SK-N-DZ (cell line): Measurements from ENCODE around the gene KCNMB4.
"Not testable (repeated sequence)": the region's sequence is repeated elsewhere in the genome, so short reads cannot be mapped to it uniquely, and the experiment has no call there.

Source experiments
- DNase-seq: peaks from one replicate; pipeline ENCODE4 v3.0.0-alpha.2; 2015; ENCODE audit warnings: low spot score

KCNMB4 gene

GRCh38 chr12:70372881-70373280 lies 6.8 kb downstream of the KCNMB4 start:
- no peak for DNase-seq

- no peak for DNase-seq
These were observed 13.8 kb downstream of the KCNMB4 start for GRCh38 chr12:70379846-70380245.

GRCh38 chr12:70383484-70383883 lies 17.4 kb downstream of the KCNMB4 start:
- no peak for DNase-seq

DNA sequence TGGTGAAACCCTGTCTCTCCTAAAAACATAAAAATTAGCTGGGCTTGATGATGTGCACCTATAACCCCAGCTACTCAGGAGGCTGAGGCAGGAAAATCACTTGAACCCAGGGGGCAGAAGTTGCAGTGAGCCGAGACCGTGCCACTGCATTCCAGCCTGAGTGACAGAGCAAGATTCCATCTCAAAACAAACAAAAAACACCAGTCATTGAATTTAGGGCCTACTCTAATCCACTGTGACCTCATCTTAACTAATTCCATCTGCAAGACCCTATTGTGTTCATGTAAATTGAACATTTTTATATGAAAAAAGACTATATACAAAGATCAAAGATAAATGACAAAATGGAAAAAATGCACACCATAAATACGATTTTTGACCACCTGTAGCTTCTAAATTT lies 17.8 kb downstream of the KCNMB4 start:
- DNase-seq = no peak

GRCh38 chr12:70386771-70387170 lies 20.7 kb downstream of the KCNMB4 start:
- no peak for DNase-seq

- DNase-seq = no peak
These were observed 23.6 kb downstream of the KCNMB4 start for GRCh38 chr12:70389678-70390077.

GRCh38 chr12:70392631-70393030 lies 26.5 kb downstream of the KCNMB4 start:
- not testable (repeated sequence) for DNase-seq

DNA sequence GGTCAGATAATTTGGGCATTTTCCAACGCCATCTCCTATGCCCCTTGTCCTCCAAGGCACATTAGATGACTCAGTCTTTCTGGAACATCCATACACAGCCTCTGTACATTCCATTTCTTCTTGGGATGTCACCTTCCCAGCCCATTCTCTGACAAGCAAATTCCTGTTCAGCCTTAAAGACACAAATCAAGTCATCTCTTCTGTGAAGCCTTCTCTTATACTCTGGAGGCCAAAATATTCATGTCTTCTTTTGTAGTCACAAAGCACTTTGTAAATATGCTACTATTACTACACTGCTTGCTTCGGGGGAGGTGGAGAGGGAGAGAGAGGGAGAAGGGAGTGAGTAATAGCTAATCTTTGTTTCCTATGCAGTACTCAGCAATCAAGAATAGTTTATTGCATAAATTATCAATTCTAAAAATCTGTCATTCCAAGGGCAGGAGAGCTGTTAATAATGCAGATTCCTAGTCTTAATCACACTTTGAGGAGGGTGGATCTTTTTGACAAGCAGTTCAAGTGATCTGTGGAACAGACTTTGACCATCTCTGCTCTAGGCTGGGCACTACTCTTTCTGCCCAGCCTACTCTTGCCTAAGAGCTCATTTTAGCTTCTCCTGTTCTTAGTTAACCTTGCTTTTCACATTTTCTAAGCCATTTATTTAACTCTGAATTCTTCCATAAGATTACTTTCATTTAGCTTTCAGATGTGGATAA lies 27.9 kb downstream of the KCNMB4 start:
- no peak for DNase-seq

GRCh38 chr12:70398002-70398401 lies 31.9 kb downstream of the KCNMB4 start:
- no peak for DNase-seq

GRCh38 chr12:70398862-70399261 lies 32.8 kb downstream of the KCNMB4 start:
- no peak for DNase-seq

DNA sequence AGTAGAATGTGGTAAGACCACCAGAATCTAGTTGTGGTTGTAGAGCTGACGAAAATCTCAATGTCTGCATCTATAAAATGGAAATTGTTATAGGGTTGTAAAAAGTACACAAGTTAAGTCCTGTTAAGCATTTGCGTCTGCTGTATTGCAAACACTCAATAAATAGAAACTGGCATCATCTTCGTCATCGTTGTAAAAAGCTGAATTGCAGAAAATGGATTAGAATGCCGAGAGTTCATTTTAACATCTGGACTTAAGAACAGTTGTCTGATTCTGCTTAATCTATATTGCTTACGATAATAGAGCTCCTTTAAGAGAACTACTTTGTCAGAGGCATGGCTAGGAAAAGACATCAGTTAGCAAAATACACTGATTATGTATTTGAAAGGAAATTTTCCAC lies 33.2 kb downstream of the KCNMB4 start:
- no peak for DNase-seq

- DNase-seq = no peak
These were observed 34.0 kb downstream of the KCNMB4 start for GRCh38 chr12:70400124-70400523.

GRCh38 chr12:70402597-70402996 lies 36.5 kb downstream of the KCNMB4 start:
- no peak for DNase-seq

- no peak for DNase-seq
These were observed 37.7 kb downstream of the KCNMB4 start for GRCh38 chr12:70403826-70404225.

GRCh38 chr12:70408004-70408790 lies 42.1 kb downstream of the KCNMB4 start:
- no peak for DNase-seq

DNA sequence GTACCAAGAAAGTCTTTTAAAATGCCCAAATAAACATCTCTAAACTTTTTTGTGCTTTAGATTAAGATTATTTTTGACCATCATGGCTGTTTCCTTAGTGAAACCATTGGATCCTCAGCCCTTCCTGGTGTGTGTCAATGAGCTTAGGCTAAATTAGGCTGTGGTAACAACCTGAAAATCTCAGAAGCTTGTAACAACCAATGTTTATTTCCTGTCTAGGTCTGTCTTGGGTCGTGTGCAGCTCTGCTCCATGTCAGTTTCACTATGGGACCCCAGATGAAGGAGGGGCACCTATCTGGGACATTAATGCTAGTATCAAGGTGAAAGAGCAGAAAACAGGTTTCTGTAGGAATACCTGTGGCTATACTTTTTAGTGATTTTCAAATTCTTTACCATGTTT lies 49.9 kb downstream of the KCNMB4 start:
- DNase-seq = no peak

DNA sequence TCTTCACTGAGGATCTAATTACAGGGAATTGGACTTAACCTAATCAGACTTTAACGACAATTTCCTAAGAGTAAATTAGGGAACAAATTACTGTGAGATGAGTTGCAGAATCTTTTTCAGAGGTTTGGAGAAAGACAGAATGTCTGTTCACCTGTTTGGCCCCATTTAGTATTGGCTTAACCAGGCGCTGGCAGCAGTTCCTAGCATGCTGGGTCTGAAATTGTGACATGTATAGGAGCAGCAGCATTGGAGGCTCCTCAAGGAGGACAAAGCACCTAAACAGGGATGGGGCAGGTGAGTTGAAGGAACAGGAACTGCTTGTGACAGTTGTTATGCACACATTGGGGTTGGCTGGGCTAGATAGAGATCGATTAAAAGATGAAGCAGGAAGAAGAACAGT lies 51.0 kb downstream of the KCNMB4 start:
- no peak for DNase-seq

DNA sequence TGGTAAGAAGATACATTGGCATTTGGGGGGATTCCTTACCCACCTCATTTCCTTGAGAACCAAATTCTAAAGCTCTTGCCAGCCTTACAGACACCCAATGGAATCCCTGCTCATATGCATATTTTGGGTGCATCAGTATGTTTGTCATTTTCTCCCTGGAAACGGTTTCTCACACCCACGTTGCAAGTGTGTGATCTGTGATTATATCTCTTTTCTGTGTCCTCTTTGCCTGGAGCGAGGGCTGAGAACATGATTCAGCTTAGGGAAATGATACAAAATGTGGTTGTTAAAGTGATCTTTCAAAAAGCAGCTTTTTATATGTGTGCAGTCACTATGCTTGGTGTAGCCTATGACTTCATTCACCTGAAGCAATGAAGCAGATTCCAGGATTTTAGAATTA lies 52.0 kb downstream of the KCNMB4 start:
- DNase-seq = no peak

DNA sequence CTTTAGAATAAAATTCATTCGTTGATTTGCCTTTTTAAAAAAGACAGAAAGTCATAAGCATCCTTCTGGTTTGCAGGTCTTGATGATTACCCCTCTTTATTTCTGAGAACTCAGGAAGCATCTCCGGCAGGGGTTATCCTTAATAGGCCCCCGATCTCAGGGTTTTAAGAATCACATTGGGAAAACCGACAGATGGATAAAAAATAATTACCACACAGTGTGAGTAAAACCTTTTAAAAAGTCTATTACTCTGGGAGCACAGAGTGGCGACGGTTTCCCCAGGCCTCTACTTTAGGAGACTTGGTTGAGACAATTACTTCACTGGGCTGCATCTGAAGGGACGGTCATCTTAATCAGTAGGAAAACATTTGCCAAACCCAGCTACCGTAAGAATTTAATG lies 56.5 kb downstream of the KCNMB4 start:
- no peak for DNase-seq

- DNase-seq = no peak
These were observed 60.5 kb downstream of the KCNMB4 start for GRCh38 chr12:70426620-70427019.

GRCh38 chr12:70427611-70428010 lies 61.5 kb downstream of the KCNMB4 start:
- DNase-seq = no peak

- no peak for DNase-seq
These were observed 64.3 kb downstream of the KCNMB4 start for GRCh38 chr12:70430400-70430799.

DNA sequence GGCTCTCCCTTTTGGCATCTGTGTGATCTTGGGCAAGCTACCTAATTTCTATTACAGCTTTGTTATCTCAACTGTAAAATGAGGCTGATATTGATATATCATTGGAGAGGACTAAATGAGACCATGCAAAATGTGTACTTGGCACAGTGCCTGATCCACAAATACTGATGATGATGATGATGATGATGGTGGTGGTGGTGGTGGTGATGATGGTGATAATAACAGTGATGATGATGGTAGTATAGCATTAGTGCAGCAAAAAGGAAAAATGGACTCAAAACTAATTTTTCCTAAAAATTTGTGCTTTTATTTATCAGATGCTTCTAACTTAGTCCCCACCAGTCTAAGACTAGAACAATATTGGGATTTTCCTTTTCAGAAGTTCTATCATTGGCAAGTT lies 70.7 kb downstream of the KCNMB4 start:
- DNase-seq = no peak
